Measurements from ENCODE around the gene EPHA3. TPM values are rescaled to one million over a fixed set of nuclear protein-coding genes. Genes with fewer than 3 reads are reported as not detected.

Gene EPHA3
- total and polyA plus RNA-seq, 9 of the 15 experiments (the other 6 are each of a cell fraction or from before 2014, with no cell fraction given) = not detected

DNA sequence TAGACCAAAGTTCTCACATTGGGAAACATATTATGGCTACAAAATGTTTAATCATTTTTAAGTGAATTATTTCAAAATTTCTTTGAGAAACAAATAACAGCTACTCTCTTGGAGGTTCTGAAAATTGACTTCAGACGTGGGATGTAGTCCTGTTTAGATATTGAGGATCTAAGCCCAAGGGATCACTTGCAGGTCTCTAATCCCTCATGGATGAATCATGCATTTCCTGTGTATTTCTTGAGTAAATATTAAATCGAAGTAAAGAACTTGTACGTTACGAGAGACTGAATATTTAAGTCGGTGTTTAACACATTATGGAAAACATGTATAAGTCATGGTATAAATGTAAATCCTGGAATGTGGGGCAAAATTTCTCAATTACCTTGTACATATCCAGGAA lies 119.8 kb downstream of the EPHA3 start:
- no peaks in the 10 kb centered on the region for H3K36me3 ChIP-seq (ENCODE audit: control insufficient read depth, insufficient read depth, low read length)
- H2AFZ ChIP-seq (ENCODE audit: low read depth, low read length) = no peak overlapping the region
- TF ChIP-seq RFX5 (IDR thresholded peaks at IDR 0.05; ENCODE audit: low read depth, low read length) (no peak), SMAD4 (CRISPR knock-in tag; conservative IDR thresholded peaks at IDR 0.05) (no peak), EGR1 (conservative IDR thresholded peaks at IDR 0.05) (no peak), ZFPM2 (CRISPR knock-in tag; IDR thresholded peaks at IDR 0.05) (no peak), SMAD2 (IDR thresholded peaks at IDR 0.05; ENCODE audit: low read depth, low read length) (no peak), ESRRA (IDR thresholded peaks at IDR 0.05; ENCODE audit: borderline replicate concordance, low read depth) (no peak)
- TF ChIP-seq, protein P1, sequence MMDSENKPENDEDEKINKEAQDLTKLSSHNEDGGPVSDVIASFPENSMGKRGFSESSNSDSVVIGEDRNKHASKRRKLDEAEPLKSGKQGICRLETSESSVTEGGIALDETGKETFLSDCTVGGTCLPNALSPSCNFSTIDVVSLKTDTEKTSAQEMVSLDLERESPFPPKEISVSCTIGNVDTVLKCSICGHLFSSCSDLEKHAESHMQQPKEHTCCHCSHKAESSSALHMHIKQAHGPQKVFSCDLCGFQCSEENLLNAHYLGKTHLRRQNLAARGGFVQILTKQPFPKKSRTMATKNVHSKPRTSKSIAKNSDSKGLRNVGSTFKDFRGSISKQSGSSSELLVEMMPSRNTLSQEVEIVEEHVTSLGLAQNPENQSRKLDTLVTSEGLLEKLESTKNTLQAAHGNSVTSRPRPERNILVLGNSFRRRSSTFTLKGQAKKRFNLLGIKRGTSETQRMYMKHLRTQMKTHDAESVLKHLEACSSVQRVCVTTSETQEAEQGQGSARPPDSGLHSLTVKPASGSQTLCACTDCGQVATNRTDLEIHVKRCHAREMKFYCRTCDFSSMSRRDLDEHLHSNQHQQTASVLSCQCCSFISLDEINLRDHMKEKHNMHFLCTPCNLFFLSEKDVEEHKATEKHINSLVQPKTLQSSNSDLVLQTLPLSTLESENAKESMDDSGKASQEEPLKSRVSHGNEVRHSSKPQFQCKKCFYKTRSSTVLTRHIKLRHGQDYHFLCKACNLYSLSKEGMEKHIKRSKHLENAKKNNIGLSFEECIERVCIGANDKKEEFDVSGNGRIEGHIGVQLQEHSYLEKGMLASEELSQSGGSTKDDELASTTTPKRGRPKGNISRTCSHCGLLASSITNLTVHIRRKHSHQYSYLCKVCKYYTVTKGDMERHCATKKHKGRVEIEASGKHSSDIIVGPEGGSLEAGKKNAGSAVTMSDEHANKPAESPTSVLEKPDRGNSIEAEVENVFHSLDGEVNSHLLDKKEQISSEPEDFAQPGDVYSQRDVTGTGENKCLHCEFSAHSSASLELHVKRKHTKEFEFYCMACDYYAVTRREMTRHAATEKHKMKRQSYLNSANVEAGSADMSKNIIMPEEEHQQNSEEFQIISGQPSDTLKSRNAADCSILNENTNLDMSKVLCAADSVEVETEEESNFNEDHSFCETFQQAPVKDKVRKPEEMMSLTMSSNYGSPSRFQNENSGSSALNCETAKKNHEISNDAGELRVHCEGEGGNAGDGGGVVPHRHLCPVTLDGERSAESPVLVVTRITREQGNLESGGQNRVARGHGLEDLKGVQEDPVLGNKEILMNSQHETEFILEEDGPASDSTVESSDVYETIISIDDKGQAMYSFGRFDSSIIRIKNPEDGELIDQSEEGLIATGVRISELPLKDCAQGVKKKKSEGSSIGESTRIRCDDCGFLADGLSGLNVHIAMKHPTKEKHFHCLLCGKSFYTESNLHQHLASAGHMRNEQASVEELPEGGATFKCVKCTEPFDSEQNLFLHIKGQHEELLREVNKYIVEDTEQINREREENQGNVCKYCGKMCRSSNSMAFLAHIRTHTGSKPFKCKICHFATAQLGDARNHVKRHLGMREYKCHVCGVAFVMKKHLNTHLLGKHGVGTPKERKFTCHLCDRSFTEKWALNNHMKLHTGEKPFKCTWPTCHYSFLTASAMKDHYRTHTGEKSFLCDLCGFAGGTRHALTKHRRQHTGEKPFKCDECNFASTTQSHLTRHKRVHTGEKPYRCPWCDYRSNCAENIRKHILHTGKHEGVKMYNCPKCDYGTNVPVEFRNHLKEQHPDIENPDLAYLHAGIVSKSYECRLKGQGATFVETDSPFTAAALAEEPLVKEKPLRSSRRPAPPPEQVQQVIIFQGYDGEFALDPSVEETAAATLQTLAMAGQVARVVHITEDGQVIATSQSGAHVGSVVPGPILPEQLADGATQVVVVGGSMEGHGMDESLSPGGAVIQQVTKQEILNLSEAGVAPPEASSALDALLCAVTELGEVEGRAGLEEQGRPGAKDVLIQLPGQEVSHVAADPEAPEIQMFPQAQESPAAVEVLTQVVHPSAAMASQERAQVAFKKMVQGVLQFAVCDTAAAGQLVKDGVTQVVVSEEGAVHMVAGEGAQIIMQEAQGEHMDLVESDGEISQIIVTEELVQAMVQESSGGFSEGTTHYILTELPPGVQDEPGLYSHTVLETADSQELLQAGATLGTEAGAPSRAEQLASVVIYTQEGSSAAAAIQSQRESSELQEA (IDR thresholded peaks at IDR 0.05; ENCODE audit: low read depth) = no peak
- TF ChIP-seq, protein P2, sequence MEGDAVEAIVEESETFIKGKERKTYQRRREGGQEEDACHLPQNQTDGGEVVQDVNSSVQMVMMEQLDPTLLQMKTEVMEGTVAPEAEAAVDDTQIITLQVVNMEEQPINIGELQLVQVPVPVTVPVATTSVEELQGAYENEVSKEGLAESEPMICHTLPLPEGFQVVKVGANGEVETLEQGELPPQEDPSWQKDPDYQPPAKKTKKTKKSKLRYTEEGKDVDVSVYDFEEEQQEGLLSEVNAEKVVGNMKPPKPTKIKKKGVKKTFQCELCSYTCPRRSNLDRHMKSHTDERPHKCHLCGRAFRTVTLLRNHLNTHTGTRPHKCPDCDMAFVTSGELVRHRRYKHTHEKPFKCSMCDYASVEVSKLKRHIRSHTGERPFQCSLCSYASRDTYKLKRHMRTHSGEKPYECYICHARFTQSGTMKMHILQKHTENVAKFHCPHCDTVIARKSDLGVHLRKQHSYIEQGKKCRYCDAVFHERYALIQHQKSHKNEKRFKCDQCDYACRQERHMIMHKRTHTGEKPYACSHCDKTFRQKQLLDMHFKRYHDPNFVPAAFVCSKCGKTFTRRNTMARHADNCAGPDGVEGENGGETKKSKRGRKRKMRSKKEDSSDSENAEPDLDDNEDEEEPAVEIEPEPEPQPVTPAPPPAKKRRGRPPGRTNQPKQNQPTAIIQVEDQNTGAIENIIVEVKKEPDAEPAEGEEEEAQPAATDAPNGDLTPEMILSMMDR (IDR thresholded peaks at IDR 0.05 in 2 of 3, conservative IDR thresholded peaks at IDR 0.05 in 1 of 3; ENCODE audit: insufficient read depth in 2 of 3, low read depth in 1 of 3, low read length in 3 of 3) = no peak
- WGBS (ENCODE audit: insufficient coverage, low coverage, missing lambda C conversion rate) = 0% methylated on average over 5 of the region's 5 CpGs
- H4K20me1 ChIP-seq (replicated peaks; ENCODE audit: control insufficient read depth, insufficient read depth, low read length) = no peaks in the 10 kb centered on the region
- no TSS peak for BruUV-seq (replicated peaks)
- H3K9me3 ChIP-seq (replicated peaks; ENCODE audit: control insufficient read depth, insufficient read depth, low read depth, low read length) = no peaks in the 10 kb centered on the region
- ChIA-PET POLR2A (no interaction called here), CTCF (ENCODE audit: low intra/inter-chr PET ratio) (no interaction called here)
- in situ Hi-C loops (cut with MboI) = no loop called here
- H3K27me3 ChIP-seq (ENCODE audit: control insufficient read depth in 2 of 2, insufficient read depth in 2 of 2, low read length in 2 of 2) = no peaks in the 10 kb centered on the region
- H3K79me2 ChIP-seq (ENCODE audit: control insufficient read depth, insufficient read depth, low read length) = no peaks in the 10 kb centered on the region
- H3K4me2 ChIP-seq (ENCODE audit: insufficient read depth, low read length) = no peak overlapping the region
- no peak overlapping the region for H3K9ac ChIP-seq (ENCODE audit: insufficient read depth in 1 of 2, low read depth in 2 of 2, low read length in 2 of 2)
- no peak for ATAC-seq
- H3K27ac ChIP-seq (ENCODE audit: extremely low read depth, low read depth, low read length) = no peak overlapping the region
- H3K4me1 ChIP-seq (replicated peaks in 1 of 2; ENCODE audit: control insufficient read depth in 2 of 2, insufficient read depth in 2 of 2, low read length in 2 of 2) = no peaks in the 10 kb centered on the region
- FAIRE-seq = no peak
- intact Hi-C loops (cut with micrococcal nuclease) = no loop called here
- H3K4me3 ChIP-seq = no peak overlapping the region
- DNase-seq (ENCODE audit: extremely low read depth in 1 of 4, low spot score in 3 of 4) = no peak
- no peaks in the 10 kb centered on the region for H3K9me1 ChIP-seq (ENCODE audit: control insufficient read depth, insufficient read depth, low read length)

All from K562 (cell line).